ENCODE data around the gene FBLN1.
"Not testable (repeated sequence)": the region's sequence is repeated elsewhere in the genome, so short reads cannot be mapped to it uniquely, and the experiment has no call there.

The FBLN1 gene

DNA sequence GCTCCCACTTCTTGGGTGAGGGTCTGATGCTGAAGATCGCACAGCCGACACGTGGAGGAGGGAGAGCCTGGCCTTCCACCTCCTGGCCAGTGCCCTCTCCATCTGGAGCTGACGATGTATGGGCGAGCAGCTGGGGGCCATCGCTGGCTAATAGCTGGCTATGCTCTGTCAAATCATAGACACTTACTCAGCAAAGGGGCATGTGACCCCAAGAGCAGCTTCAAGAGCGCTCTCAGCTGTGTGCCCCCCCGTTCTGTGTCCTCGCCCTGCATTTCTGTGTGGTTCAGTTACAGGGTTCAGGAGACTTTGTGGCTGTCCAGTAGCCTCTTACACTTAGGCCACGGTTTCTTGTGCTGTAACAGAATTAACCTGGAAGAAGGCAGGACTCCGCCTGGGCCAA lies 26.4 kb downstream of the FBLN1 start:
- no peak for DNase-seq

DNA sequence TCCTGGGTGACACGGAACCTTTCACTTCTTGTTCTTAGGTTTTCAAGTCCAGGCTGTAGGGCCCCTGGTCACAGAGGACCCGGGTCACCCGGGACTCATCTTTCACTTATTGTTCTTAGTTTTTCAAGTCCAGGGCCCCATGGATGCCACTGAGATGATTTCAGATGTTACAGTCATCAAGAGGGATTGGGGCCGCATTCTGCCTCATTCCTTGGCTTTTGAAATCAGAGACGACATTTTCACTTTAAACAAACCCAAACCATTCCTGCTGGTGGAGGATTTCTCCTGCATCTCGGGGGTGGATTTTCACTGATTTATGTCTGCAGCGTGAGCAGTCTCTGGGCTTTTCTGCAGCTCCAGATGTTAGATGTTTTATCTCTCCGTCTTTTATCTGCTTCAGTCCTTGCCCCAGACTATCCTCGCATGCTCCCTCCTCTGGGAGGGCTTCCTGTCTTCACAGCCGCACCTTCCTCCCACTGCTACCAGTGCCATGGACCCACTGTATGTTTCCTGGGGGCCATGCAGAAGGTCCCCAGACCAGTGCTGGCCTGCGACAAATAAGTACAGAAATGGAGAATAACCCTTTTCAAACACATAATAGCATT lies 27.4 kb downstream of the FBLN1 start:
- no peak for DNase-seq

DNA sequence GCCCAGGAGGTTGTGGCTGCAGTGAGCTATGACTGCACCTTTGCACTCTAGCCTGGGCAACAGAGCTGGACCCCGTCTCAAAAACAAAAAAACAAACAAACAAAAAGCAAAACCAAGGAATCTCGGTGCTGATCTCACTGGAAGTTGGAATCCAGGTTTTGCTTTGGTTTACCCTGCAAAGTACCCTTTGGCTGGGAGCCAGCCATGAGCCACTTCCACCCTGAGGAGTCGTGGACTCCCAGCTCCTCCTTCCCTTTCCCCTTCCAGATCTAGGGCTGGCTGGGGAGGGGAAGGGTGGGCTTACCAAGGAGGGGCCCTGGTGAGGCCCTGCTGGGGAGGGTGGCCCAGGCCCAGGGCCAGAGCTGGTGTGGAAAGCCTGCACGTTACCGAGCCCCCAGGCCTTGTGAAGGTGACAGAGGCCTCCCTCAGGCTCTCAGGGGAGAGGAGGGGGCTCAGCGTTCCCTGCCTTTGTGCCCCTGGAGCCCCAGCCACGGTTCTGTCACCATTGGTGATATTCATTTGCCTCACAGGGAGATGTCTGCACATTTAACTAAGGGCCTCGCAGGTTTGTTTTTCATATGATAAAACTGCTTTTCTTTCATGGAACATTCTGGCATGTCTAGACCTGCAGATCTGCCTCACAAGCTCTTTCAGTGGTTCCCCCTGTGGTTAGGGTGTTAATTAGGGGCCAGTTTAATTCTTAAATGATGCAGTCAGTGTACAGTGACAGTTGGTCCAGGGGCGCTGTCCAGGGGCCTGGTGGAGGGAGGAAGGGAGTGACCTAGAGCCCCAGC lies 29.0 kb downstream of the FBLN1 start:
- no peak for DNase-seq

DNA sequence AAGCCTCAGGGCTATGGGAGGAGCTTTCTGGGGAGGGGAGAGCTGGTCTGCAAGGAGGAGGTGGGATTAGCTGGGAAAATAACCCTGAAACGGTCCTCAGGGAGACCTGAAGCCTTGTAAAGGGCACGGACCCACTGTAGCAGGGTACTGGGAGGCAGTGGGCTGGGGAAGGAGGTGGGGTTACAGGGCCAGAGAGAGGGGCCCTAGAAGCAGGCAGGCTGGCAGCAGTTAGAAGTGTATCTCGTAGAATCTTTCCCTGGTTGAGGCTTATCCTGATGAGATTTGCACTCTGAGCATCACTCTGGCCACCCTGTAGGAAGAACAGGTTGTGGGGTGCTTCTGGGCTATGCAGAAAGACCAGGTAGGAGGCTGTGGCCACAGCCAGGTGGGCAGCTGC lies 29.6 kb downstream of the FBLN1 start:
- no peak for DNase-seq

DNA sequence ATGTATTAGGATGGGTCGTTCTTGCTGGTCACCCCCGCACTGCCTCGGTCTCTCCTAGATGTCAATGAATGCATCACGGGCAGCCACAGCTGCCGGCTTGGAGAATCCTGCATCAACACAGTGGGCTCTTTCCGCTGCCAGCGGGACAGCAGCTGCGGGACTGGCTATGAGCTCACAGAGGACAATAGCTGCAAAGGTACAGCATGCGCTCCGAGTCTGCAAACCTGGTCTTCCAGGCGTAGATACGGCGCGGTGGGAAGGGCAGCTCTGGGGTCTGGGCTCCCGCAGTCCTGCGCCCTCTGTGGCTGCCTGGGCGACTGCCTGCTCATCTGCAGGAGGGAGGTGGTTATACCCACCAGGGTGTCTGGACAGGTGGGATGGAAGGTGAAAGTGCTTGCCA lies 31.0 kb downstream of the FBLN1 start:
- DNase-seq, result no peak

DNA sequence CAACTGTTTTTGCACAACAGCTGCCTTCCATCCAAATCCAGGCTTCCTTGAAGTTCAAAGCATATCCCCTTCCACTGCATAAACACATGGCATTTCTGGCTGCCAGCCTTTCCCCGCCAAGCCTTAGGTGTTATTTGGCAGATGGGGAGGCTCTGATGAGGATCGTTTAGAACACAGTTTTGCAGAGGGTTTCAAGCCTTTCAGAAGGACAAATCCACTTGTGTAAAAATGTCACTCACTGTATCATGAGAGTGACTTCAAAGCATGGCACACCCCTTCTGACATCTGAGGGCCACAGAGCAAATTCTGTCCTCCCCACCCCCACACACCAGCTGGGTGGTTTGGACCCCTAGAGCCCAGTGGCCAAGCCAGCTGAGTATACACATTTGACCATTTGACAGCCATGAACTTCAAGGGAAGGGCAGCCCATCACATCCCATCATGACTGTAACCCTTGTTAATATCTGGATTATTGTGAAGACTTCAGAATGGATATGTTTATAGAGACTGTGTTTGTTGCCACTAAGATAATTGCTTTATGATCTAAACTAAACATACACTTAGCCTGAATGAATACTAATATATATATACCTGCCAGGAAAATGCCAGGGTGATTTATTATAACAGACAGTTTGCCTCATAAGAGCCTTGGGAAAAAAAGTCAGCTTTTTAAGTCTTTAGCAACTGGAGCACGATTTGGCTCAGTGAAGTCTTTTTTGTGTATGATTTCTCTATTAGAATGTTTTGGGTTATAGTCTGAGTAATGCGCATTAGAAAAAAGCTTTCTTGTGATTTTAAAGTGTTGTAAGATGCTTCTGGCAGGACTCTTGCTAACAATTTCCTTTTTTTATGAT lies 31.9 kb downstream of the FBLN1 start:
- DNase-seq, result peak; percentile 98

DNA sequence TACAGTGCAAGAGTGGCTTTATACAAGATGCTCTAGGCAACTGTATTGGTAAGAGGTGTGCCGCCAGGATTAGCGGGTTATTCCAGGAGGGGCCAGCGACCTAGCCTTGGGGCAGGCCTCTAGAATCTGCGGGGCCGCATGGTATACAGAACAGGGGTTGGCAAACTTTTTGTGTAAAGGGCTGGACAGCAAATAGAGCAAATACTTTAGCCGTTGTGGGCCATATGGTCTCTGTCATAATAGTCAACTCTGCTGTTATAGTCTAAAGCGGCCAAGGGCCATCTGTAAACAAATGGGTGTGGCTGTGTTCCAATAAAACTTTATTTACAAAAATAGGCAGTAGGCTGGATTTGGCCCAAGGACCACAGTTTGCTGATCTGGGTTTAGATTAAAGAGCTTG lies 32.6 kb downstream of the FBLN1 start:
- peak; percentile 32 for DNase-seq

DNA sequence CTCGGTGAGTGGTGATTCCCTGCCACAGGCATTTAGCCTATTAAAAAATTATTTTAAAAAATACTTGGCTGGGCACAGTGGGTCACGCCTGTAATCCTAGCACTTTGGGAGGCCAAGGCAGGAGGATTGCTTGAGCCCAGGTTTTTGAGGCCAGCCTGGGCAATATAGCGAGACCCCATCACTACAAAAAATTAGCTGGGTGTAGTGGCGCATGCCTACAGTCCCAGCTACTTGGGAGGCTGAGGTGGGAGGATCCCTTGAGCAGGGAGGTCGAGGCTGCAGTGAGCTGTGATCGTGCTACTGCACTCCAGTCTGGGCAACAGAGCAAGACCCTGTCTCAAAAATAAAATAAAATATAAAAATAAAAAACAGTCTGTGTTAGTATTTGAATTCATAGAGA lies 33.2 kb downstream of the FBLN1 start:
- DNase-seq, result not testable (repeated sequence)

DNA sequence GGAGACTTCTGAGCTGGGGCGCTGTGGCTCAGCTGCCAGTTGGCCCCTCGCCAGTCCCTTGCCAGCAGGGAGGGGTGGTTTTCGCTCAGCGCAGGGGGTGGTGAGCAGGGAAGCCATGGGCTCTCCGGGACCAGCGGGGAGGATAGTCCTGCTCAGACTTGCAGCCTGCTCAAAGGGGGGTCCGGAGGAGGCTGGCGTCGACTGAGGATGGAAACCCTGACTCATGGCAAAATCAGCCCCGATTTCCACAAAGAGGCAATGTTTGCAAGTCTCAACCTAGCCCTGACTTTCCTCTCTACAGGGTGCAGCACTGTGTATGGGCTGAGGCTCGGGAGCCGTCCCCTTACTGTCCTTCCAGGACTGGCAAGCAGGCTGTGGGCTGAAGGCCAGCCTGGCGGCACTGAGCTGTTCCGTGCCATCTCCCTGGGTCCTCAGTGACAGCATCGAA lies 35.1 kb downstream of the FBLN1 start:
- DNase-seq, result peak; percentile 95

DNA sequence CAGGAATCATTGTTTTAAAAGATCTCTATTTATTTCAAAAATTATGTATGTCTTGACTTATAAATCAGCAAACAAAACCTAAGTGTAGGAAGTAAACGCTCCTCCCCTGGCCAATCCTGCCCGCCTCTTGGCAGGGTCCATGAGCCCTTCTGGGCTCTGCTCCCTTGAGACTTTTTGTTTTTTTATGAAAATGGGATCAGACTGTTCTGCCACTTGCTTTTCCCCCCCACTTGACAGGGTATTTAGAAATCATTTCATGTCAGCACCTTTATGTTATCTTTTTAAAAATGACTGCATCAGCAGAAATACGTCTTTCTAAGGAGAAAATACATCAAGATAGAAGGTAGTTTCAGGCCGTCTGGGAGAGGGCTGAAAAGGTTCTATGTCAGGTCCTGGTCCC lies 35.6 kb downstream of the FBLN1 start:
- peak; percentile 88 for DNase-seq

DNA sequence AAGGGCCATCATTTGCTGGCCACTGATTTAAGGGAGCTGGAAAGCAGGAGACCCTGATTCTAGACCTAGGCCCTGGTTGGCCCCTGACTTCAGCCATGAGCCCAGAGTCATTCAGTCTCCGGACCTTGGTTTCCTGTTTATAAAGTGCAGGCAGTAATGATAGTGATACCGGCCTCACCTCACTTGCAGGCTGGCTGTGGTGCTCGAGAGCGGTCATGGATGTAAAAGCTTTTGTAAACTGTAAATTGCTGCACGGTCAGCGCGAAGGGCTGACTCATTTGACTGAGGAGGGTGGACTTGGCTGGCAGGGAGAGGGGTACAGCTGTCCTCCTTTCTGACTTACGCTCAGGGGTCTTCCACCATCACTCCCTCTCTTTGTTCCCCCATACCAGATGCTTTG lies 37.4 kb downstream of the FBLN1 start:
- no peak for DNase-seq

DNA sequence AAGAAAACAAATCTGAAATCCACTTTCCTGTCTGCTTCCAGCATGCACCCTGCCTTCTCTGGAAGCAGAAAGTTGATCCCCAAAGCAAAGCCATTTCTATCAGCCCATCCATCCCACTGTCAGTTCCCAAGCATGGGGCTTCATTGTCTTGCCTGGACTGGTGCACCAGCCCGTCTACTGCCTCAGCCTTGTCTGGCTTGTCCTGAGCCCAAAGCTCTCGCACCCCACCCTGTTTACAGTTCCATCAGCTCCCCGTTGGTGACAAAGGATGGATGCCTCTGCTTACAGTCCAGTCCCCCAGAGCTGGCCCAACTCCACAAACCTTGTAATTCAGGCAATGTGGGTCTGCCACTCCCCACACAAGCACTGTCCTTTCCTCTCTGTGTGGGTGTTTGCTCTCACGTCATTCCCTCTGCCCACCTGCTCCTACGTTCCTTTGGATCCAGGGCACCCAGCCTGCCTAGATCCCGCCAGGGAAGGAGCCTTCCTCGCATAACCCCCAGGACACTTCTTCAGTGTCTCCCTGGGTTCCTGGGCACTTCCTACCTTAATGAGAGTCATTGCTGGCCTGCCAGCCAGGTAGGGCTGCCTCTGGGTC lies 38.8 kb downstream of the FBLN1 start:
- no peak for DNase-seq

DNA sequence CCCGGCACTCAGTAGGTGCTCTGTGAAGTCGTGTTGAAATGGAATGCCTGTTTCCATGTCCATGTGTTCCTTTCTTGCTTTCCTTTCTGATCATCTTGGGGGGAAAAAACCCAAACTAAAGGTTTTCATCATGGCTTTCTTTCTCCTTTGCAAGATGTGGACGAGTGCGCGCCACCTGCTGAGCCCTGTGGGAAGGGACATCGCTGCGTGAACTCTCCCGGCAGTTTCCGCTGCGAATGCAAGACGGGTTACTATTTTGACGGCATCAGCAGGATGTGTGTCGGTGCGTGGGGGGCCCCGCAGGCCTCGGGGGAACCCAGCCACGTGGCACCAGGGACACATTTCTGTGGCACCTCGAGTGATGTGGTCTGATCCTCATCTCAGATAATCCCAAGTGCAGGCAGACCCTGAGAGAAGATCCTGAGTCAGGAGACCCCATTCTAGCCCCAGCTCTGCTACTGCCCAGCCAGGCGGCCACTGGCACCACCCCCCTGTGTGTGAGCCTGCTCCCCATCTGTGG lies 39.4 kb downstream of the FBLN1 start:
- DNase-seq, result no peak

DNA sequence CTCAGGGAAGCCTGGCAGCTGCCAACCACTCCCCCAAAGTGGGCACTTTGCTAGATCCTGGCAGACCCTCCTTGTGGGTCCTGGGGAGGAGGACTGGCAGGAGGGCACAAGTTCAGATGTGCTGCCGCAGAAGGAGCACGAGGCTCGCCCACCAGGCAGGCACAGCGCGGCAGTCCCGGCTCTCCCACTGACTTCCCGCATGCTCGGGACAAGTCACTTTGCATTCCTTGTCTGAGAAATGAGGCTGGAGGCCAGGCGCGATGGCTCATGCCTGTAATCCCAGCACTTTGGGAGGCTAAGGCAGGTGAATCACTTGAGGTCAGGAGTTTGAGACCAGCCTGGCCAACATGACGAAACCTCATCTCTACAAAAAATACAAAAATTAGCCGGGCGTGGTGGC lies 40.1 kb downstream of the FBLN1 start:
- not testable (repeated sequence) for DNase-seq

DNA sequence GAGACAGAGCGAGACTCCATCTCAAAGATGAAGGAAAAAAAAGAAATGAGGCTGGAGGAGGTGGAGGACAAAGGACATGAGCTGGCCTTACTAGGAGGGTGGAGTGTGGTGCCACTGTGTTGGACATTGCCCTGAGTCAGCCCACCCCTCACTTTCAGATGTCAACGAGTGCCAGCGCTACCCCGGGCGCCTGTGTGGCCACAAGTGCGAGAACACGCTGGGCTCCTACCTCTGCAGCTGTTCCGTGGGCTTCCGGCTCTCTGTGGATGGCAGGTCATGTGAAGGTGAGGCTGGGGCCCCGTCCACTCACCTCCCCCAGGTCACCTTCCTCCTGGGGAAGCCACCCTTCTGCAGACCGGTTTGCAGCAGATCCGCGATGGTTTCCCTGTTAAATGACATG lies 40.6 kb downstream of the FBLN1 start:
- no peak for DNase-seq

DNA sequence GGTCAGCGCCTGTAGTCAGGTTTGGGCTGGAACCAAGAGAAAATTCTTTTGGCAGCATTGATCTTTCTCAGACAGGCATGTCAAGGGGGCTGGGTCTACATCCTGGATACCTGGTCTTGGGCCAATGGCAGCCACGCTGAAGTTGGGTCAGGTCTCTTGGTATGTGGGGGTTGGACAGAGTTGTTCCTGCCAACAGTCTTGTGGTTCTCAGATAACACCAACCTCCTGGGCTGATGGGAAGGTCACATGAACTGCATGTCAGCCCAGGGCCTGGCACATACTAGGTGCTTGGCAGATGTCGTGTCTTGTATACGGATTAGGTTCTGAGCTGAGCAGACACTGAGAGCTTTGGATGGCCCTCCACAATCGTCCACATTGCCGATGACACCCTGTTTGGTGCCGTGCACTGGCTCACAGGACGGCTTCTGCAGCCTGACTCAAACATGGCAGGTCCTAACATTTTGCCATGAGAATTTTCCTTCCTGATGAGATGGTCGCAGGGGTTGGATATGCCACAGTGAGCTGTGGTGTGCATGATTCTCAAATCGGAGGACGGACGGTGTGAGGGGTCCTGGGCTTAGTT lies 42.0 kb downstream of the FBLN1 start:
- DNase-seq, result no peak

DNA sequence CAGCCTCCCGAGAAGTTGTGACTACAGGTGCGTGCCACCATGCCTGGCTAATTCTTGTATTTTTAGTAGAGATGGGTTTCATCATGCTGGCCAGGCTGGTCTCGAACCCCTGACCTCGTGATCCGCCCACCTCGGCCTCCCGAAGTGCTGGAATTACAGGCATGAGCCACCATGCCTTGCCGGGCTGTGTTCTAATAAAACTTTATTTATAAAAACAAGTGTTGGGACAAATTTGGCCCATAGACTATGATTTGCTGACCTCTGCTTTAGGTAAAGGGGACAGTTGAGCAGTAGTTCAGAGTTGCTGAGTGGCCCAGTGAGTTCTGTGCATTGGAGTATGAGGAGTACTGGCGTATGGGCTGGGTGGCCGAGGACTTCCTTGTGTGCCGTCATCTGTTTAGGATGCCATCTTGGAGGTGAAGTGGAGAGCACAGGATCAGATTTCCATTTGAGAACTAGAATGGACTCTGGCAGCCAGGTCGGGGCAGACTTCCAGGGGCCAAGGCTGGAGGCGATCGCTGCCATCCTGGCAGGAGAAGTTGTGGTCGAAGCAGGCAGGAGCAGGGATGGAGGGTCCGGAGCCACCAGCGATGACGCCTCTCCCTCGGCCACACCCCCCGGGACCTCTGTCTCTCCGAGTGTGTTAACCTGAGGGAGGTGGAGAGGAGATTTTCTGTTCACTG lies 43.8 kb downstream of the FBLN1 start:
- DNase-seq, result no peak

DNA sequence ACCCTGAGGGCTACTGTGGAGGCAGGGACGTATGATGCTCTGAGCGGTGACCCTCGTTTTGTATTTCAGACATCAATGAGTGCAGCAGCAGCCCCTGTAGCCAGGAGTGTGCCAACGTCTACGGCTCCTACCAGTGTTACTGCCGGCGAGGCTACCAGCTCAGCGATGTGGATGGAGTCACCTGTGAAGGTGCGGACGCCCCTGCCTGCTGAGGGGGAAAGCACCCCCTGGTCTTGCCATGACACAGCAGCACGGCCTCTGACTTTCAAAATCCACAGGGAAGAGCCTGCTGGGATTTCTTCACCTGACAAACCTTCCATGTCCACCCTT lies 44.3 kb downstream of the FBLN1 start:
- DNase-seq, result no peak

DNA sequence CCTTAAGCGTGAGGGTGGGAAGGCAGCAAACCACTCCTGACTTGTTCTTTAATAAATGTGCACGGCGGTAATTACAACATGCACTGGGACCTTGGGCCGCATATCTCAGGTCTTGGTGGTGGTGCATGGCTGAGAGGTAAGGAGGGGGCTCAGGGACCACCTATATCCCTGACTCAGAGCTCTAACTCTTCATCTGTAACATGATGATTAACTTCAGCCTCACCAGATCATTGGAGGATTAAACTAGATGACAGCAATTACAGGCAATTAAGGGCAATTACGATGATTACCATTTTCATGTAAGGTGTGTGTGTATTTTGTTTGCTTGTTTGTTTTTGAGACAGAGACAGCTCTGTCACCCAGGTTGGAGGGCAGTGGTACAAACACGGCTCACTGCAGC lies 45.0 kb downstream of the FBLN1 start:
- no peak for DNase-seq

DNA sequence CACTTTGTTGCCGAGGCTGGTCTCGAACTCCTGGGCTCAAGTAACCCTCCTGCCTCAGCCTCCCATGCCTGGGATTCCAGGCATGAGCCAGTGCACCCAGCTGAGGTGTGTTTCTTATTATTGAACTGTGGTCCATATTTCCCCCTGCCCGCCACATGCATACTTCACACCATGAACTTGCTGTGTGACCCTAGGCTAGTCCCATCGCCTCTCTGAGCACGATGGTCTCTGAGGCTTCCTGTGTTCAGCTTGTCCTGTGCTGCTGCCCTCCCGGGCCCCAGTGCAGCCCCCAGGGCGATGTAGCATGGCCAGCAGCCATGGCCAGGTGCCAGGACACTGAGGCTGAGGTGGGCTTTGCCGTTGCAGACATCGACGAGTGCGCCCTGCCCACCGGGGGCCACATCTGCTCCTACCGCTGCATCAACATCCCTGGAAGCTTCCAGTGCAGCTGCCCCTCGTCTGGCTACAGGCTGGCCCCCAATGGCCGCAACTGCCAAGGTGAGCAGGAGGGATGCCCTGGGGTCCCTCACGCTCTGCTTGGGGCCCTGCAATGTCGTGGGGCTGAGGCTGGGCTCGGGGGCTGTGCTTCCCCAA lies 45.7 kb downstream of the FBLN1 start:
- DNase-seq, result no peak

DNA sequence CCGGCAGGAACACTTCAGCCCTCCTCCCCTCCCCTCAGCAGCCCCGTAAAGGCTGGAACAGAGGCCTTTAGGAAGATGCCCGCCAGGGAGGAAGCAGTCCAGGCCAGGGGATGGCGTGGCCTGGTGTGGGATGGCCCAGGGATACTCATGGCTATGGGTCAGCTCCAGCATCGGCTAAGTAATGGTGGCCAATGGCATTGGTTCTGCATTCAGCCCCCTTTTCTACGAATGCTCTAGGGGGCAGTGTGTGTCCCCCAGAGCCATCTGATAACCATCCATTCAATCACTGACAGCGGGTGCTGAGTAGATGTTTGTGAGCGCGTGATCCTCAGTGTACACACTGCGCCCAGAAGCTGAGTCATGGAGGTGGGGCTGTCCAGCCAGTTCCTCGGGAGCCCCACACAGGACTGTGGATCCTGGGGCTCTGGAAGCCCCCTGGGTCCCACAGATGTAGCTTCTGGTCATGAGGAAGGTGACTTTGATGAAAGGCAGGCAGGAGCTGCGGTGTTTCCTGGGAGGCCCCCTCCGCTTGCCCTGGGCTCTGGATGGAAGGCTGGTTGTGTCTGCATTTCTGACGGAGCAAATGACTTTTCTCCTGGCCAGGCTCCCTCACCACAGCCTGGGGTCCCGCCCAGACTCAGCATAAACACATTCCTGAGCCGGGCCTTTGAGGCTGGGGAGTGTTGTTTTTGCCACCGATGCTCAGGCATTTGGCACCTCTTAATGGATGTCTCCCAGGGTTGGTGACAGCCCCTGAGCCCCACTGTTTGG lies 46.5 kb downstream of the FBLN1 start:
- DNase-seq, result no peak

Data from NCI-H2171 treated with DMSO at 0.1 percent for 48 hours (cell line).